ENCODE results near the gene ZFP36L1. TPM values are rescaled to one million over a fixed set of nuclear protein-coding genes. Genes with fewer than 3 reads are reported as not detected.

The ZFP36L1 gene
- total and polyA plus RNA-seq, 9 of the 15 experiments (the other 6 are each of a cell fraction or from before 2014, with no cell fraction given): 1.3 to 26.6 (median 3.7) TPM

DNA sequence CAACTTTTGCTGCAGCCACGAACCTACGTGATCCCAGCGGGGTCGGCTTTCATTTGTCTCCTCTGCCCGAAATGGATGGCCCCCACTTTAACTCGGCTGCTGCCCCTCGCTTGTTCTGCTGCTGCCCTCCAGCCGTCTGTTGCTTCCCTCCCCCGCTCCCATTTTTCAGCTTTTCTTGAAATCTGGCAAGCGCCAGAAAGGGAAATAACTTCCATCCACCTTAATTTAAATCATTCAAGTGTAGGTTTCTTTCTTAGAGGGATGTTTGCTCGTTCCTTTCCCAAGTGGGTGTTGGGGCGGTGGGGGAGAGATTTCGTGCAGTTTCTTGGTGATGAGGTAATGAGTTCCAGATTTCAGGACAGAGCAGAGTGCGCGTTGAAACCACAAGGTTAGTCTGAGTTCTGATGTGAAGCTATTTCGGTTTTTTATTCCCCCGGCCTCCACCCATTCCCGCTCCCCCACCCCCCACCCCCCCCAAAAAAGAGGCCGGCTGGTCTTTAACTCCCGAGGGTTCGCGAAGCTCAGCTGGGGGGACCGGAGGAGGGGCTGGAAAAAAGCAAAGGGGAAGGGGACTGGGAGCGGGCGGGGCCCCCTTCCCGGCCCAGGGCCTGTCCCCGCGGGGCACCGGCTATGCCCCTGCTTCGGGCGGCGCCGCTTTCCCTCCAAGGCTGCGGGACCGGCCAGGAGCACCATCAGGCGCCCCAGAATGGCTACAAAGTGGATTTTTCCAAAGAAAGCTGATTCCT lies 2.2 kb upstream of the ZFP36L1 start:
- Histone ChIP-seq H3K79me2 (ENCODE audit: control insufficient read depth, insufficient read depth, low read length) (peaks cover 52% of the 10 kb centered on the region), H3K4me2 (ENCODE audit: insufficient read depth, low read length) (peak overlapping the region; percentile 85), H3K9me1 (ENCODE audit: control insufficient read depth, insufficient read depth, low read length) (no peaks in the 10 kb centered on the region), H2AFZ (ENCODE audit: low read depth, low read length) (peak overlapping the region; percentile 78), H3K27me3 (ENCODE audit: control insufficient read depth in 2 of 2, insufficient read depth in 2 of 2, low read length in 2 of 2) (no peaks in the 10 kb centered on the region), H4K20me1 (replicated peaks; ENCODE audit: control insufficient read depth, insufficient read depth, low read length) (0 out of 2 replicates have a peak, but pooled peaks cover 9% of the 10 kb centered on the region), H3K9ac (ENCODE audit: insufficient read depth in 1 of 2, low read depth in 2 of 2, low read length in 2 of 2) (peak overlapping the region; percentile 94 to 99), H3K4me3 (peak overlapping the region; percentile 65), H3K9me3 (replicated peaks; ENCODE audit: control insufficient read depth, insufficient read depth, low read depth, low read length) (no peaks in the 10 kb centered on the region; the same call in none of the 2 replicates), H3K36me3 (ENCODE audit: control insufficient read depth, insufficient read depth, low read length) (peaks cover 9% of the 10 kb centered on the region; the same call in 2 of the 3 replicates), H3K4me1 (replicated peaks in 1 of 2; ENCODE audit: control insufficient read depth in 2 of 2, insufficient read depth in 2 of 2, low read length in 2 of 2) (peaks cover 21 to 41% of the 10 kb centered on the region in 2 experiments; a peak in 4 of 5 replicates), H3K27ac (ENCODE audit: extremely low read depth, low read depth, low read length) (peak overlapping the region; percentile 100)
- CTCF ChIA-PET (ENCODE audit: low intra/inter-chr PET ratio): interaction anchor here (0.6 kb wide), 1 partner anchor 43 kb away, joined by 4 read pairs; no protein-coding TSS in a partner anchor
- POLR2A ChIA-PET: interaction anchor here (0.7 to 1.5 kb wide), 8 partner anchors 8 to 708 kb away, joined by 3 to 5 read pairs (median 3); no protein-coding TSS in a partner anchor
- intact Hi-C loops (cut with micrococcal nuclease): no loop called here
- 0% methylated on average over 15 of the region's 36 CpGs for WGBS (ENCODE audit: insufficient coverage, low coverage, missing lambda C conversion rate)
- in situ Hi-C loops (cut with MboI): no loop called here
- TSS peak; percentile 12 for BruUV-seq (replicated peaks)
- DNase-seq (ENCODE audit: extremely low read depth in 1 of 4, low spot score in 3 of 4) (peak in 3 of 4 experiments; percentile 39 to 57 (median 47)), FAIRE-seq (no peak), ATAC-seq (peak; percentile 6)
- TF ChIP-seq ZNF75A (CRISPR knock-in tag; IDR thresholded peaks at IDR 0.05) (no peak), TFAP4 (CRISPR knock-in tag; IDR thresholded peaks at IDR 0.05; ENCODE audit: borderline replicate concordance) (0 out of 2 replicates have a peak, but pooled peaks have one; percentile 6), MITF (IDR thresholded peaks at IDR 0.05) (no peak), TCFL5 (CRISPR knock-in tag; conservative IDR thresholded peaks at IDR 0.05) (no peak), TAF1 (IDR thresholded peaks at IDR 0.05; ENCODE audit: control insufficient read depth, extremely low read depth, insufficient read depth, low read length, severe bottlenecking) (peak; percentile 18), FOXA1 (IDR thresholded peaks at IDR 0.05; ENCODE audit: borderline replicate concordance) (no peak), HNRNPK (IDR thresholded peaks at IDR 0.05; ENCODE audit: low read depth, low read length, poor library complexity, severe bottlenecking) (no peak), CREBBP (IDR thresholded peaks at IDR 0.05; ENCODE audit: low read depth, low read length) (no peak), ZBTB34 (CRISPR knock-in tag; IDR thresholded peaks at IDR 0.05) (0 out of 2 replicates have a peak, but pooled peaks have one; percentile 32)
- TF ChIP-seq, protein P1, sequence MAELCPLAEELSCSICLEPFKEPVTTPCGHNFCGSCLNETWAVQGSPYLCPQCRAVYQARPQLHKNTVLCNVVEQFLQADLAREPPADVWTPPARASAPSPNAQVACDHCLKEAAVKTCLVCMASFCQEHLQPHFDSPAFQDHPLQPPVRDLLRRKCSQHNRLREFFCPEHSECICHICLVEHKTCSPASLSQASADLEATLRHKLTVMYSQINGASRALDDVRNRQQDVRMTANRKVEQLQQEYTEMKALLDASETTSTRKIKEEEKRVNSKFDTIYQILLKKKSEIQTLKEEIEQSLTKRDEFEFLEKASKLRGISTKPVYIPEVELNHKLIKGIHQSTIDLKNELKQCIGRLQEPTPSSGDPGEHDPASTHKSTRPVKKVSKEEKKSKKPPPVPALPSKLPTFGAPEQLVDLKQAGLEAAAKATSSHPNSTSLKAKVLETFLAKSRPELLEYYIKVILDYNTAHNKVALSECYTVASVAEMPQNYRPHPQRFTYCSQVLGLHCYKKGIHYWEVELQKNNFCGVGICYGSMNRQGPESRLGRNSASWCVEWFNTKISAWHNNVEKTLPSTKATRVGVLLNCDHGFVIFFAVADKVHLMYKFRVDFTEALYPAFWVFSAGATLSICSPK (IDR thresholded peaks at IDR 0.05; ENCODE audit: borderline replicate concordance): no peak
